Measurements from ENCODE around the gene NID1.
"Not testable (repeated sequence)": the region's sequence is repeated elsewhere in the genome, so short reads cannot be mapped to it uniquely, and the experiment has no call there.

Gene NID1

GRCh38 chr1:236098267-236098666 is 33.4 kb upstream of the NID1 start:
- intact Hi-C loops (cut with DNase I), result no loop called here
- no peak for DNase-seq

DNA sequence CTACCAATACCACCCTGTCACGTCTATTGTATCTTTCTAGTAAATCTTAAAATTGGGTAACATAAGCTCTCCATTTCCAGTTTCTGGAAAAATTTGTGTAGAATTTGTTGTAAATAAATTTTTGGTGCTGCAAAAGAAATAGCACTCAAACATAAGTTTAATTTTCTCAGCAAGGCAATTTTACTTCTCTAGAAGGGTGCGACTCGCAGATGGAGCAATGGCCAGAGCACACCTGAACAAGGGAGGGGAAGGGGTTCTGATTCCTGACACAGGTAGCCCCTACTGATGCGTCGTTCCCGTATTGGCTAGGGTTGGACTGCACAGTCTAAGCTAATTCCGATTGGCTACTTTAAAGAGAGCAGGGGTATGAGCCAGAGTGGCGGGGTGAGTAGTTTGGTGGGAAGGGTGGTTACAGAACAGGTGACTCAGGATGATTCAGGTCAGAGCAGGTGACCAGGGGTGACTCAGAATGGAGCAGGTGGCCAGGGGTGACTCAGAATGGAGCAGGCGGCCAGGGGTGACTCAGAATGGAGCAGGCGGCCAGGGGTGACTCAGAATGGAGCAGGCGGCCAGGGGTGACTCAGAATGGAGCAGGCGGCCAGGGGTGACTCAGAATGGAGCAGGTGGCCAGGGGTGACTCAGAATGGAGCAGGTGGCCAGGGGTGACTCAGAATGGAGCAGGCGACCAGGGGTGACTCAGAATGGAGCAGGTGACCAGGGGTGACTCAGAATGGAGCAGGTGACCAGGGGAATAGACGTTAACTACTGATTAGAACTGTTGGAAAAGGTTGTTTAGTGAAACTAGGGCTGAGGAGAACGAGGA is 32.0 kb upstream of the NID1 start:
- intact Hi-C loops (cut with DNase I), result not testable (repeated sequence)
- peak in 9 of 10 donors; percentile 11 to 95 (median 72) for DNase-seq

DNA sequence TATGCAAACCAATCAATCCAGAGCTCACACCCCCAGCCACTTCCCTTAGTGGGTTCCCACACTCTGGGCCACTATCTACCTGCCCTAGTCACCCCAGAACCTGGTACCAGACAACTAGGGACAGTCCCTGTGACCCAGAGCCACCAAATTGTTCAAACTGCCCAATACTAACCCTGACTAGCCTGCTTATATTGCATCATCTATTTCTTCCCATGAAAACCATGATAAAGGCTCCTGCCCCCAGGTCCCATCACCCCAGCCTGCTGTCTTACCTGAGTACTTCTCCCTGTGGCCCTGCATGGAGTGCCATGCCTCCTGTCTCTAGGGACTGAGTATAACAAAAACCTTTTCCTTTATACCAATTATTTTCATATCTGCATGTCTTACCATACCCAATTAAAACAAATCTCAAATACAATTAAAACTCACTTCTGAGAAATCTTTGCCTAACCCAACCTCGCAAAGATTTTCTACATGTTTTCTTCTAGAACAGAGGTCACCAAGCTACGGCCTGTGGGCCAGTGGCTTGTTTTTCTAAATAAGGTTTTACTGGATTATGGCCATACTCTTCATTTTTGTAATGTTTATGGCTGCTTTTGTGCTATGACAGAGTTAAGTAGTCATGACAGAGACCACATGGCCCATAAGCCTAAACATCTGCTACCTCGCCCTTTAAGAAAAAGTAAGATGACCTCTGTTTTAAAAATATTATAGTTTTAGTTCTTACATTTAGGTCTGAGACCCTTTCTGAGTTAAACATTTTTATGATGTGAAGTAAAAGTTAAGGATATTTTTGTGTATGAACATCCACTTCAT is 31.0 kb upstream of the NID1 start:
- peak in 1 of 10 donors; percentile 22 for DNase-seq
- intact Hi-C loops (cut with DNase I), result no loop called here

DNA sequence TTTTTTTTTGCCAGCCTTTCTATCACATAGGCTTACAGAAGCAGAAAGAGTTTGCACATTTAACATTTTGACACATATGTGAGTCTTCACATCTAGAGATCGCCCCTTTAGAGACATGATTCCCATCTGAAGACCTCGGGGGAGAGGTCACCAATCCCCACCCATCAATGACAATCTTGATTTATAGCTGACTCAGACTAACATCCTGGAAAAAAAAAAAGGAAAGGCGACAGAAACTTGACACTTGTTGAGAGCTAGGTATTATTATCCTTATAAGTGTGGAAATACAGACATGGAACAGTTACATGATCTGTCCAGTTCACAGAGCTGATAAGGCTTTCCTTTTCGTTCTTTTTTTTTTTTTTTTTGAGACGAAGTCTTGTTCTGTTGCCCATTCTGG is 28.0 kb upstream of the NID1 start:
- intact Hi-C loops (cut with DNase I), result no loop called here
- no peak for DNase-seq

DNA sequence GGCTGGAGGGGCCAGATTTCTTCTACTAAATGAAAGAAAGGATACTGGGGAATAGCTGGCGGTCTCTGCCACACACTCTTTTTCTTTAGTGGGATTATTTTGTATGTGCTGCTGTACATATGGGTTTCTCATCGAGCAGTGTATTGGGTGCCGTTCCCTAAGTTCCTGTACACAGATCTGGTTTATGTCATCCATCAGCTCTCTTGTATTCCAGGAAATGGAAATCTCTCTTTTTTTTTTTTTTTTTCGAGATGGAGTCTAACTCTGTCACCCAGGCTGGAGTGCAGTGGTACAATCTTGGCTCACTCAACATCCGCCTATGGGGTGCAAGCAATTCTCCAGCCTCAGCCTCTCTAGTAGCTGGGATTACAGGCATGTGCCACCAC is 27.0 kb upstream of the NID1 start:
- DNase-seq, result peak in 1 of 10 donors; percentile 7
- intact Hi-C loops (cut with DNase I), result no loop called here

DNA sequence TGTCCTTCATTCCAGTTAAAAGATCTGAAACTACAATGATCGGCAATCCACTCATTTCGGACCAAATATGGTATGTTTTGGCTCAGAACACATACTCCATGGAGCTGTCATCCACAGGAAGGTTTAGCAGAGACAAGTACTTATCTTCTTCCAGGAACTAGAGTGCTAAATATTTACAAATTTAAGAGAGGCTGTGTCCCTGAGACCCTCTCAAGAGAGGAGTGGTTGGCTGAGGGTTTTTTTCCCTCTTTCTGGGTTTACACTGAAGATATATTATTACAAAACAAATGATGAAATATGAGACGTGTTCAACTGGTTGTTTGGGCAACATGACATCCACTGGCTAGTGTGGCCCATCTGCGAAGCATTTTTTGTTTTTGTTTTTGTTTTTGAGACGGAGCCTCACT is 25.9 kb upstream of the NID1 start:
- intact Hi-C loops (cut with DNase I), result no loop called here
- DNase-seq, result no peak

GRCh38 chr1:236089046-236089773 is 24.3 kb upstream of the NID1 start:
- intact Hi-C loops (cut with DNase I), result no loop called here
- peak in 1 of 10 donors; percentile 15 for DNase-seq

DNA sequence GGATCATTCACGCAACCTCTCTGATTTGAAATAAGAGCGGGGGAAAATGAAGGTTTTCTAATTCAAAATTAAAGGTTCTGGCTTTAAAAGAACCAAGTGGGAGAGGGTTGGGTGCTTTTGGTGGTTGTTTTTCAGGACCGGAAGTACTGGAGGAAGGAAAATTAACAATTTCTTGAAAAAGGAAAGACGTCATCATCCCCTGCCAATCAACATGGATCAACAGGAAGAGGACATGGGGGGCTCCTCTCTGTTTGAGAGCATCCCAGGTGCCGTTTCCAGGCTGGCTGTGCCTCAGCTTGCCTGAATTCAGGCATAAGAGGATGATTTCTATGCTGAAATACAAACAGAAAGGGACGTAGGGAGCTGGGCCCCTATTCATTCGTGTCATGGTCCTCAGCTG is 21.6 kb upstream of the NID1 start:
- DNase-seq, result peak in 1 of 10 donors; percentile 24
- intact Hi-C loops (cut with DNase I), result no loop called here

DNA sequence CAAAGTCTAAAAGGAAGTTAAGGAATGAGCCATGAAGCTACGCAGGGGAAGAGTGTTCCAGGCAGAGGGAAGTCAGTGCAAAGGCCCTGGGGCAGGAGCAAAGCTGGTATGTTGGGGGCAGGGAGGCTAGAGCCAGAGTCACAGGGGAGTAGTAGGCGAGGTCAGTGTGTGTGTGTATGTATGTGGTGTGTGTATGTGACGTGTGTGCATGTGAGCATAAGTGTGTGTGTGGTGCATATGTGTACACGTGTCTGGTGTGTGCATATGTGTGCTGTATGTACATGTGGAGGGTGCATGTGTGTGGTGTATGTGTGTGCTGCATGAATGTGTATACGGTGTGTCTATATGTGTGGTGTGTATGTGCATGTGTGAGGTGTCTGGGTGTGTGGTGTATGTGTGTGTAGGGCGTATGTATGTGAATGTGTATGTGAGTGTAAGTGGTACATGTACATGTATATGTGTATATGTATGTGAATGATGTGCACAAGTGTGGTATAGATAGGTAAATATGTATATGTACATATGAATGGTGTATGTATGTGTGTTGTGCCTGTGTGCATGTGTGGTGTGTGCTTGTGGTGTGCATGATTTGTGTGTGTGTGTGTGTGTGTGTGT is 20.8 kb upstream of the NID1 start:
- intact Hi-C loops (cut with DNase I), result no loop called here
- DNase-seq, result no peak

DNA sequence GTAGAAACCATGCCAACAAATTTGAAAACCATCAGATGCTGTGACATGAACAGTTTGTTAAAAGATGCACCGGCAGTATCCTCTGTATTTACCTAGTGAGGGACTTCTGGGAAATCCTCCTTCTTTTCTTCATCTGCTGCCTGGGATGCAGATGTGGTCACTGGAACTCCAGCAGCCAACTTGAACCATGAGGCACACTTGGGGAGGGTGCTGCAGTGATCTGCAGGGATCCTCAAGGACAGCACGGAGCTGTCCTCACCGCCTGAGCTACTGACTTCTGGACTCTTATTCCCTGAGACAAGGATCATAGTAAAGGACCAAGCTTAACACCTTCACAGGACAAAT is 19.5 kb upstream of the NID1 start:
- DNase-seq, result no peak
- intact Hi-C loops (cut with DNase I), result no loop called here

GRCh38 chr1:236083650-236084385 is 18.9 kb upstream of the NID1 start:
- intact Hi-C loops (cut with DNase I), result no loop called here
- DNase-seq, result no peak

DNA sequence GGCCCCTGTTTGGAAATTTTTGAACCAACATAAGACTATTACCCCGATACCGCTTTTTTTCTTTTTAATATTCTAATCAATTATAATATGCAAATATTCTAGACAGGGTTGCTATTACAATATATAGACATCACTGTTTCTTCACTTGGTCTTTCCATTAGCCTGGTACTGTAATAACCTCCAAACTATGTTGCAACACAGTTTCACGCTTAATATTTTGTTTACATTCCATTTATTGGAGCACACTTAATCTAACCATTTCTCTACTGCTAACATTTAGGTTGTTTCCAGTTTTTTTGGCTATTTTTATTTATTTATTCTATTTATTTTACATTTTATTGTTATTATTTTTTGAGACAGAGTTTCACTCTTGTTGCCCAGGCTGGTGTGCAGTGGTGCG is 17.6 kb upstream of the NID1 start:
- DNase-seq, result no peak
- intact Hi-C loops (cut with DNase I), result no loop called here

DNA sequence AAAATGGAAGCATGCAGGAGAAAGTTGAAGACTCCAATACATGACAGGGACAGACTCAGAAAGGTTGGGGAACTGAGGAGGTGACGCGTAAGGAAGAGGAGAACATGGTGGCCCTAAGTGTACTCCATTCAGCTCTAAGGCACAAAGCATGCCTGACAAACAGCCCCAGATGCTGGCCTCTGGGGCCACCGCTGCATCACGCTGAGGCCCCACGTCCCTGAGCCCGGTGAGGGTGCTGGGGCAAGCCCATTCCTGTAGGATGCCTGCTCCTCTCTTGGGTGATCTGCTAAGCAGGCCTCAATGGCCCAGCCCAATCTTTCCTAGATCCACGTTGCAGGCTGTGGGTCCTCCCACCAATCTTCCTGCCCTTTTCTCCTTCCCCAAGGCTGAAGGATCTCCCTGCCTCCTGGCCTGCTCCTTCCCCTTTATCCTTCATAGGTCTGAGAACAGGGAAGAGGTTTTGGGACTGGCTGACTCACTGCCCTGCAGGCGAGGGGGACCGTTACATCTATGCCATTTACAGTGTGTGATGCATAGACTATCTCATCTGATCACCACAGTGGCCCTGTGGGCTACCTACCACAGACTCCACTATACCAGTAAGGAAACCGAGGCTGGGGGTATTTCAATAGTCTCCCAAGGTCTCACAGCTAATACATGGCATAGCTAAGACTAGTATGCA is 16.8 kb upstream of the NID1 start:
- no peak for DNase-seq
- intact Hi-C loops (cut with DNase I), result no loop called here

GRCh38 chr1:236079703-236080102 is 14.8 kb upstream of the NID1 start:
- DNase-seq, result no peak
- intact Hi-C loops (cut with DNase I), result no loop called here

- no peak for DNase-seq
- intact Hi-C loops (cut with DNase I), result no loop called here
Observed at GRCh38 chr1:236078993-236079392, 14.1 kb upstream of the NID1 start.

DNA sequence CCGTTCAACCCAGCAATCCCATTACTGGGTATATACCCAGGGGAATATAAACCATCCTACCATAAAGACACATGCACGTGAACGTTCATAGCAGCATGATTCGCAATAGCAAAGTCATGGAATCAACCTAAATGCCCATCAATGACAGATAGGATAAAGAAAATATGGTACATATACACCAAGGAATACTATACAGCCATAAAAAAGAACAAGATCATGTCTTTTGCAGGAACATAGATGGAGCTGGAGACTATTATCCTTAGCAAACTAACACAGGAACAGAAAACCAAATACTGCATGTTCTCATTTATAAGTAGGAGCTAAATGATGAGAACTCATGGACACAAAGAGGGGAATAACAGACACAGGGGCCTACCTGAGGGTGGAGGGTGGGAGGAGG is 13.2 kb upstream of the NID1 start:
- intact Hi-C loops (cut with DNase I); DNase-seq: not testable (repeated sequence)

GRCh38 chr1:236075848-236076247 is 11.0 kb upstream of the NID1 start:
- no peak for DNase-seq
- intact Hi-C loops (cut with DNase I), result no loop called here

- intact Hi-C loops (cut with DNase I), result no loop called here
Observed at GRCh38 chr1:236073307-236073897, 8.5 kb upstream of the NID1 start.

DNA sequence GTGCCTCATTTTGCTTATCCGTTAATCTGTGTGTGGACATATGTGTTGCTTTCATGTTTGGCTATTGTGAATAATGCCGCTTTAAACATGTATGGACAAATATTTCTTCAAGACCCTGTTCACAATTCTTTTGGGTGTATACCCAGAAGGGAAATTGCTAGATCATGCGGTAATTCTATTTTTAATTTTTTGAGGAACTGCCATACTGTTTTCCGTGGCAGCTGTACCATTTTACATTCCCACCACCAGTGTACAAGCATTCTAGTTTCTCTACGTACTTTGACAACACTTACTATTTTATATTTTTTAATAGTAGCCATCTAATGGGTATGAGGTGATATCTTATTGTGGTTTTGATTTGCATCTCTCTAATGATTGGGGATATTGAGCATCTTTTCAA is 7.1 kb upstream of the NID1 start:
- DNase-seq, result no peak
- intact Hi-C loops (cut with DNase I), result no loop called here

More at GRCh38 chr1:236073307-236073897, 8.5 kb upstream of the NID1 start:
- DNase-seq, result no peak

Data from posterior cingulate gyrus (tissue), 11 donors.